NCI-H128 (cell line): ENCODE measurements around the gene FBRSL1.

Experiments used
- DNase-seq: peaks from one replicate; lab custom pipeline; 2025; ENCODE audit not compliant: unreplicated experiment; lab: John Stamatoyannopoulos, UW

FBRSL1 gene

DNA sequence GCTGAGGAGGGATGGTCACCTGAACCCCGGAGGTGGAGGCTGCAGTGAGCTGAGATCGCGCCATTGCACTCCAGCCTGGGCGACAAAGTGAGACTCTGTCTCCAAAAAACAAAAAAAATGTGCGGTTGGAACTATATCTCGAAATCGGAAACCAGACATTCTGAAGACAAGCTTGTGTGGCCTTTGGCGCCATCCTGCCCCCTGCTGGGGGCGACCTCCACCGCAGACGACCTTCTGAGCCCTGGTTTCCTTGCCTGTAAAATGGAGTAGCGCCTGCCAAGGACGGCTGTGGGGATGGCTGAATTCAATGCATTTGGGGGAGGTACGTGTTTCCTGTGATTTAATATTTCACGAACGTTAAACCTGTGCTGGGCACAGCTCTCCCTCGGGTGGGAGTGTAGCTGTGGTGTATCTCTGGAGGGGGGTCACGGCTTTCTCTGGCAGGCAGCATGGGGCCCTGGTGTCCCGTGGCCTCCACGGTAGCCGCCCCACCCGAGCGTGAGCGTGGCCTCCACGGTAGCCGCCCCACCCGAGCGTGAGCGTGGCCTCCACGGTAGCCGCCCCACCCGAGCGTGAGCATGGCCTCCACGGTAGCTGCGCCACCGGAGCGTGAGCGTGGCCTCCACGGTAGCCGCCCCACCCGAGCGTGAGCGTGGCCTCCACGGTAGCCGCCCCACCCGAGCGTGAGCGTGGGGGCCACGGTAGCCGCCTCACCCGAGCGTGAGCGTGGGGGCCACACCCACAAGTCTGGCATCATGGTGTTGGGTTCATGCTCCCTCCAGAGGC is 65.1 kb downstream of the FBRSL1 start:
- no peak for DNase-seq

DNA sequence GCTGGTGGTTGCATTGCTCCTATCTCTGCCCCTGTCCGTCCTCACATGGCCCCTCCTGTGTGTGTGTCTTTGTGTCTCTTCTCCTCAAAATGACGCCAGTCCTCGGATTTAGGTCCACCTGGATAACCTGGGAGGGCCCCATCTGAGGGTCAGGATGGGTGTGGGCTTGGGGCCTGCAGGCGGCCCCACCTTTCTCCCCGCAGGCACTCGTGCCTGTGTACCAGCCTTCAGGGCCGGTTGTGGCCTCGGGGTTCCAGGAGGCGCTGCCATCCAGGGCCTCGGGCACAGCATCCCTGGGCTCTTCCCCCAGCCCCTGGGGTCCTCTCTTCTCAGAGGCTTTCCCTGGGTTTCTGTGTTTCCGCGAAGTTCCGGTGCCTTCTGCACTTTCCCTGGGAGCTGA is 65.7 kb downstream of the FBRSL1 start:
- DNase-seq, result no peak

DNA sequence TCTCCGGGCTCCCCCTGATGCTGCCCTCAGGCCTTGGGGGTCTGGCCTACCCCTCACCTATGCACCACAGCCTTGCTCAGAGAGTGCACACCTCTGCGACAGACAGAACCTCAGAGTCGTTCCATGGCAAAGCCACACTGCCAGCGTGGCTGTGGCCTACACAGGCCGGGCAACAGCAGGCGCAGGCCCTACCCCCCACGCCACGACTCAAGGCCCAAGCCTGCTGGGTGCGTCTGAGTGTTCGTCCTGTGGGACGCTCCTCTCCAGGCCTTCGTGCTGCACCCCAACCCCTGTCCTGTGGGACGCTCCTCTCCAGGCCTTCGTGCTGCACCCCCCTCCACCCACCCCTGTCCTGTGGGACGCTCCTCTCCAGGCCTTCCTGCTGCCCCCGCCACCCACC is 66.3 kb downstream of the FBRSL1 start:
- no peak for DNase-seq

DNA sequence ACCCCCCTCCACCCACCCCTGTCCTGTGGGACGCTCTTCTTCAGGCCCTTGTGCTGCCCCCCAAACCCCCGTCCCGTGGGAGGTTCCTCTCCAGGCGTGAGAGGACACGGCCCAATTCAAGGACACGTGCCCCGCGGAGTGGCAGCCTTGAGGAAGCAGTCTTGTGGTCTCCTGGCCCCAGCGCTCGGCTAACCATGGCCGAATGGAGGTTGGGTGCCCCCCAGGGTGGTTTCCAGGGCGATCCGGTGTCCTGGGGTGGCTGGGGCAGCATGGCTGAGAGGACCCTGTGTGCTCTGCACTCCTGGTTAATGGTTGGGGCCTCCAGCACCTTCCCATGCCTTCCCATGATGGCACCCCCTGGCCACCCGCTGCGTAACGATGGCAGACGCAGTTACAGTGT is 66.8 kb downstream of the FBRSL1 start:
- DNase-seq, result no peak

DNA sequence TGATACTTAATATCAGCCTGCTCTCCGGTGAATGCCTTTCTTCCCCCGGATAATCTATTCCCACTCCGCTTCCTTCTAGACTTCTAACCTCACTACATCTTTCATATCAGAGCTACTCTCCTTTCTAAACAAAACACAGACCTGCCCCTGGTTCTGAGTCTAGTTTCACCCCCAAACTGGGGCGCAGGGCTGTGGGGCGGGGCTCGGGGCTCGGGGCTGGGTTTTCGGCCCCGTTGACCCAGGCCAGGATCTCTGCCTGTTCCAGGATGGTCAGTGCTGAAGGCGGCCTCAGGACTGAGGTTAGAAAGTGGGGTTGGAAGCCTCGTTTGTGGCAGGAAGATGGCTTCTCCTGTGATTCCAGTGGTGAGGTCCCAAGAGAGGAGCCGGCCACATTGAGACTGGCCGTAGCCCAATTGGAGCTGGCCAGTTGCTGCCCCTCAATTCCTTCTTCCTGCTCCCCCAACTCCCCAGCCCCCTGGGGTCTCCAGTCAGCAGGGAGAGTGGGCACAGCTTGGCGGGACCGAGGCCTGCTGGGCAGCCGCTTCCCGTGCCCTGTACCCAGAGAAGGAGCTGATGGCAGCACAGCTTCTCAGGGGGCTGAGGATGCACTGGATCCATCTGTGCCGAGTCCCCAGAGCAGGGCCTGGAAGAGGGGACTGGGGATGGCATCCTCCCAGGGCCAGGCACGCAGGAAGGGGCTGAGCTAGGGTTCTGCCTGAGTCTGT is 67.5 kb downstream of the FBRSL1 start:
- DNase-seq, result no peak

DNA sequence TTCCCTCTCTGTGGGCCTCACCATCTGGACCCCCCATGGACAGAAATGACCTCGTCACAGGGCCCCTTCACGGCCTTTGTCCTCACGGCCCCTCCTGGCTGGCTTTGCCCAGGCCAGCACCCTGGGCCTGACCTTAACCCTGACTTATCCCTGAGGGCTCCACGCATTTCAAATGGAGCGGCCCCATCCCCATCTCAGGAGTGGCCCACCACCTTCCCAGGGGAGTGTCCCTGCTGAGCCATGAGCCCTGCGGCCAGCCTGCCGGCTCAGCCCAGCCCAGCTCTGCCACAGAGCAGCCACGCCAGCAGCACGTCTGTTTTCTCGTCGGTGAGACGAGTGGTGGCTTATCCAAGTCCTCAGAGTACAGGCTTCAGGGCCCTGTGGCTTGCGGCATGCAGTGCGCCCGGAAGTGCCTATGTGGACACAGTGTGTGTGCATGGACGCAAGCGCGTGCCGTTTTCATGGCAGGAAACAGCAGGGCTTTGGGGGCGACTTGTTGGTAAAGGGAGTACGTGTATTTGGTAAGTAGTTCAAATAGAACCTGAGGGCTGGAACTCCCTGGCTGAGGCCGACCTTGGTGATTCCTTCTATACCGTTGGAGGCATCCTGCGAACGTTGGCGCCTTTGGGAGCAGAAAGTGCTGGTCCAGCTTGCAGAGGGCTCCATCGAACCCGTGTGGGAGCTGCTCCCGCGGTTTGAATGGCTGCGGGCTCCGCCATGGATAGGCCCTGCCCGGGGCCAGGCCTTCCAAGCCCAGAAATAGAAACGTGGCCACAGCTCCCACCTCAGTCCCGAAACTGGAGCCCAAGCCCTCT is 68.3 kb downstream of the FBRSL1 start:
- DNase-seq, result no peak

DNA sequence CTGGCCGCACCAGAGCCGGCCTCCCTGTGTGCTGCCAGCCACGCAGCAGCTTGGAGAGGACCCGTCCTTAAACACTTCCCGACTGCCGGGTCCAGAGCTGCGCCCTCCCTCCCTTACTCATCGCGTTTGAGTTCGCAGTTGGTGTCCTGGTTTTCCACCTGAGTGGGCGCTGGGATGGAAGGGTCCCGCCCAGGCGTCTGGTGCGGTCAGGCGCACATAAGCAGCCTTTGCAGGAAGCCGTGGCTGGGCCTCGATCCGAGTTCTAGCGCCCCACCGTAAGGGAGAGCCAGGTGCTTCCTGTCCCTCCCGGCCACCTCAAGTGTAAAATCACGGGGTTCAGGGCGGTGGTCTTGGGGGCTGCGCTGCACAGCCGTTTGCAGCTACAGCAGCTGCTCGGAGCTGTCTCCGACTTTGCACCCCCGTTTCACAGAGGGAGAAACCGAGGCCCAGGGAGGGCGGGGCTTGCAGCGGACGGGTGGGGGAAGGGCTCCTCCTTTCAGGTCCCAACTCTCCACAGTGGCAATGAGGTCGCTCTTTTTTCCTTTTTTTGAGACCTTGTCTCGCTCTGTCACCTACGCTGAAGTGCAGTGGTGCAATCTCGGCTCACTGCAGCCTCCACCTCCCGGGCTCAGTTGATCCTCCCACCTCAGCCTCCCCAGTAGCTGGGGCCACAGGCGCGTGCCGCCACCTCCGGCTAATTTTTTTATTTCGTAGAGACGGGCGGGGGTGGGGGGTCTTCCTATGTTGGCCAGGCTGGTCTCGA is 69.1 kb downstream of the FBRSL1 start:
- DNase-seq, result no peak

DNA sequence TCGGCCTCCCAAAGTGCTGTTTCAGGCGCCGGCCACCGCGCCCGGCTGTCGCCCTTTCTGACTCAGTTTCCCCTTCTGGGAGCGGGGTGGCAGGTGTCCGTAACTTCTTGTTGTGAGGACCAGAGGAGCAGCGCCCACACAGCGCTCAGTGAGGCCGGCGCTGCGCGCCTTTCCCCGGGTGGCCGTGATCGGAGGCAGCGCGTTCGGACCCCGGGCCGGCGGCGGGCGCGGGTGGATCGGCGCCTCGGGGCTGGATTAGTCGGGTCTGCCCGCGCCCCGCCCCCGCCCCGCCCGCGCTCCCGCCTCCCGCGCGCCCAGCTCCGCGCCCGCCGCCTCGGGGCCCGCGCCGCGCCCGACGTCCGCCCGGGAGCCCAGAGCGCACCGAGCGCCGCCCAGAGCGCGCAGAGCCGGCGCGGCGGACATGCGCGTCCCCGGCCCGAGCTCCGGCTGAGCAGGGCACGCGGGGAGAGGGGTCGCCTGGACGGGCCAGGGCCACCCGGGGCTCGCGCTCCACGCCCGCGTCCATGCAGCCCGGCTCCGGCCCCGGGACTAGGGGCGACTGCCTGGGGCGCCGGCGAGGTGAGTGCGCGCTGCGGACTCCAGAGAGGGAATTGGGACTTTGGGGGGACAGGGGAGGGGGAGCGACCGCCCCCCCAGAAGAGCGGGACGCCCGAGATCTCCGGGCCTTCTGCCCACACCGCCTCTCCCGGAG is 69.9 kb downstream of the FBRSL1 start:
- peak; percentile 10 for DNase-seq

DNA sequence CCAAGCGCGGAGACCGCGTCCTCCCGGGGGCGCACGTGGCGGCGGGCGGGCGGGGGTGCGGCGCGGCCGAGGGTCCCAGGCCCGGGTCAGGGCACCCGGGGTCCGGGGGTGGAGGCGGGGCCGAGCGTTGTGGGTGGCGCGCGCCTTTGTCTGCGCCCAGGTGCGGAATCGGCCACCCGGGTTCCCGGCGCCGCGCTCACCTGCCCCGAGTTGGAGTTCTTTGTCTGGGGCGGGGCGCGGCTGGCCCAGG is 70.3 kb downstream of the FBRSL1 start:
- no peak for DNase-seq

DNA sequence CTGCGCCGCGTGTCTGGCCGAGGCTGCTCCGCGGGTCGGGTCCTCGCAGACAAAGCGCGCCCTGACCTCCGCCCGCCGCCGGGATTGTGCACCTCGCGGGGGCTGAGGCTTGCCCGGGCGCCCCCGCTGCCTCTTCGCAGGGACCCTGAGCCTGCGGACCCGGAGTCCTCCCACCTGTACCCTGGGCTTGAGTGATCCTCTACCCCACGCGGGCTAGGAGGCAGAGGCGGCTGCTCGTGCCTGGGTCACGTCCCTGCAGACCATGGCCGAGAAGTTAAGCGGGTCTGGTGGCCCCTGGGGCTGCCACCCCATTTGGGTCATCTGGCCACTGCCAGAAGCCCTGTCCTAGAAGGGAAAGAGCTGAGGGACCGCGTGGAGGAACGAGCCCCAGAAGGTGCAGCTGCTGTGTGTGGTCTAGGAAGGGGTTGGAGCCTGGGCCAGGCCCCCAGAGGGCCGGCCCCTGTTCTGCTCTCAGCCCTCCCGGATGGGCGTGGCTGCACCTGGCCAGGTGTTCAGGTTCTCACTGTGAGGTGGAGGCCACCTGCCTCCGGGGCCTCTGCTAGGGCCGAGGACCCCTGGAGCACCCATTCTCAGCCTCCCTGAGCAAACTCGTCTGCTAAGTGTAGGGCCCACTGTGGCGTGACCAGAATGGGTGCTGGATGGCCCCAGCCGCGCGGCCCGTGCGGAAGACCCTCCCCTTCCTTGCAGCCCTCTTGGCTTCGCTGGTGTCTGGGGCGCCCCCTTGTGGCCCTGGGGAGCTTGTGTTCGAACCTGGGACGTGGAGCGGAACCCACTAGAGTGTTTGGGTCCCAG is 70.9 kb downstream of the FBRSL1 start:
- DNase-seq, result peak; percentile 42
